ENCODE measurements around the gene ZCWPW2. TPM values are rescaled to one million over a fixed set of nuclear protein-coding genes. Genes with fewer than 3 reads are reported as not detected.

The ZCWPW2 gene
- total RNA-seq, 4 donors from 2014 or later = 0.55 to 1.6 (median 1.3) TPM; not detected in 1

GRCh38 chr3:28320981-28321380, 27.5 kb upstream of the ZCWPW2 start:
- intact Hi-C loops (cut with DNase I; ENCODE audit: low total_unique reads) = no loop called here
- H3K4me1 ChIP-seq = peaks cover 0 to 2% of the 10 kb centered on the region in 2 donors
- ATAC-seq (no peak), DNase-seq (no peak)
- TF ChIP-seq CTCF (IDR thresholded peaks at IDR 0.05 in 4 of 5, conservative IDR thresholded peaks at IDR 0.05 in 1 of 5) (no peak), POLR2A (IDR thresholded peaks at IDR 0.05) (no peak)
- in situ Hi-C loops (cut with MboI; ENCODE audit: low sequenced_read_pairs in 4 of 4) = loop anchor here in 2 of 4 donors (10.0 to 25.0 kb wide), 2 partner anchors 606 to 609 kb away; partner anchors contain the start of gene EOMES (in 1 of the 2)
- H3K9me3 ChIP-seq = no peaks in the 10 kb centered on the region
- H3K36me3 ChIP-seq = peaks cover 0 to 28% of the 10 kb centered on the region in 2 donors
- no peak overlapping the region for H3K27ac ChIP-seq
- no peaks in the 10 kb centered on the region for H3K27me3 ChIP-seq
- H3K4me3 ChIP-seq = no peak overlapping the region

- H3K36me3 ChIP-seq = peaks cover 0 to 28% of the 10 kb centered on the region in 2 donors
- in situ Hi-C loops (cut with MboI; ENCODE audit: low sequenced_read_pairs in 4 of 4) = loop anchor here in 2 of 4 donors (10.0 to 25.0 kb wide), 2 partner anchors 608 to 610 kb away; partner anchors contain the start of gene EOMES (in 1 of the 2)
Observed at GRCh38 chr3:28322464-28322863, 26.1 kb upstream of the ZCWPW2 start.

GRCh38 chr3:28326458-28326926, 22.0 kb upstream of the ZCWPW2 start:
- Histone ChIP-seq H3K27me3 (no peaks in the 10 kb centered on the region), H3K9me3 (no peaks in the 10 kb centered on the region), H3K36me3 (peaks cover 0 to 34% of the 10 kb centered on the region in 2 donors), H3K27ac (no peak overlapping the region), H3K4me3 (no peak overlapping the region), H3K4me1 (peaks cover 0 to 7% of the 10 kb centered on the region in 2 donors)
- intact Hi-C loops (cut with DNase I; ENCODE audit: low total_unique reads) = loop anchor here (5.0 kb wide), 1 partner anchor 614 kb away; no protein-coding TSS in a partner anchor
- DNase-seq (no peak), ATAC-seq (no peak)
- TF ChIP-seq POLR2A (IDR thresholded peaks at IDR 0.05) (no peak), CTCF (IDR thresholded peaks at IDR 0.05 in 4 of 5, conservative IDR thresholded peaks at IDR 0.05 in 1 of 5) (no peak)
- in situ Hi-C loops (cut with MboI; ENCODE audit: low sequenced_read_pairs in 4 of 4) = loop anchor here in 1 of 4 donors (10.0 kb wide), 1 partner anchor 612 kb away; no protein-coding TSS in a partner anchor

More at GRCh38 chr3:28322464-28322863, 26.1 kb upstream of the ZCWPW2 start:
- DNase-seq = no peak
- H3K4me1 ChIP-seq = peaks cover 0 to 7% of the 10 kb centered on the region in 2 donors
- no peak overlapping the region for H3K4me3 ChIP-seq
- intact Hi-C loops (cut with DNase I; ENCODE audit: low total_unique reads) = no loop called here
- no peaks in the 10 kb centered on the region for H3K9me3 ChIP-seq
- H3K27ac ChIP-seq = no peak overlapping the region
- H3K27me3 ChIP-seq = no peaks in the 10 kb centered on the region
- ATAC-seq = no peak
- TF ChIP-seq POLR2A (IDR thresholded peaks at IDR 0.05) (no peak), CTCF (IDR thresholded peaks at IDR 0.05 in 4 of 5, conservative IDR thresholded peaks at IDR 0.05 in 1 of 5) (no peak)

- Histone ChIP-seq H3K4me3 (no peak overlapping the region), H3K9me3 (no peaks in the 10 kb centered on the region), H3K27me3 (no peaks in the 10 kb centered on the region), H3K36me3 (peaks cover 0 to 38% of the 10 kb centered on the region in 2 donors), H3K27ac (no peak overlapping the region), H3K4me1 (peaks cover 0 to 7% of the 10 kb centered on the region in 2 donors)
- no peak for ATAC-seq
- TF ChIP-seq POLR2A (IDR thresholded peaks at IDR 0.05) (no peak), CTCF (IDR thresholded peaks at IDR 0.05 in 4 of 5, conservative IDR thresholded peaks at IDR 0.05 in 1 of 5) (peak; percentile 25 to 75 (median 68))
- no peak for DNase-seq
- intact Hi-C loops (cut with DNase I; ENCODE audit: low total_unique reads) (loop anchor here (5.0 kb wide), 1 partner anchor 616 kb away; no protein-coding TSS in a partner anchor), in situ Hi-C loops (cut with MboI; ENCODE audit: low sequenced_read_pairs in 4 of 4) (loop anchor here in 1 of 4 donors (10.0 kb wide), 1 partner anchor 614 kb away; no protein-coding TSS in a partner anchor)
Observed at GRCh38 chr3:28328188-28329151, 20.1 kb upstream of the ZCWPW2 start.
